Peyer's patch (tissue), 4 donors: ENCODE results near the gene FGFRL1.

ENCODE experiments used
- POLR2A ChIP-seq, 2 donors: fragments of 450-650 bp; IDR thresholded peaks; one replicate each; pipeline ENCODE4 v1.5.1; 2017; ENCODE audit warnings: antibody characterized with exemption in 2 of 2, mild to moderate bottlenecking in 2 of 2, moderate library complexity in 2 of 2
- TF ChIP-seq, protein P1 (sequence below), 6 experiments: fragments of 450-650 bp in 4 of 6; fragments of 200-600 bp in 2 of 6; sonication (generic) in 1 of 6; IDR thresholded peaks; one replicate each; pipeline ENCODE4 v1.5.1; 2017 to 2019; ENCODE audit warnings: antibody characterized with exemption in 6 of 6, mild to moderate bottlenecking in 3 of 6, moderate library complexity in 1 of 6

DNA sequence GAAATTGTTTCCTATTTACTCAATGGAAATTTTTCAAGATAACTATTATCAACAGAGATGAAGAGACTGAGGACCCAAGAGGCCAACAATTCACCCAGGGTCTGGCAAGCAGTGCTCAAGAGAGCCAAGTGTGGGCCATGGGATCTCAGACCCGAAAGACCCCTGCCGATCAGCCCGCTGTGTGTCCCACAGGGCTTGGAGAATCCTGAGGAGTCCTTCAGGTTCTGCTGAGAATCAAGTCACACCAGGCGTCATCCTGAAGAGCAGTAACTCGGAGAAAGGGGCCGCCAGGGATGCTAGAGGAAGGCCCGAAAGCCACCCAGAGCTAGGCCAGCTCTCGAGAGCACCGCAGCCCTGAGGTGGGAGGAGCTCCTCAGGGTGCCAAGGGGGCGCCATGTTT is 48.7 kb downstream of the FGFRL1 start:
- no peak for TF ChIP-seq POLR2A (IDR thresholded peaks at IDR 0.05)
- TF ChIP-seq, protein P1, sequence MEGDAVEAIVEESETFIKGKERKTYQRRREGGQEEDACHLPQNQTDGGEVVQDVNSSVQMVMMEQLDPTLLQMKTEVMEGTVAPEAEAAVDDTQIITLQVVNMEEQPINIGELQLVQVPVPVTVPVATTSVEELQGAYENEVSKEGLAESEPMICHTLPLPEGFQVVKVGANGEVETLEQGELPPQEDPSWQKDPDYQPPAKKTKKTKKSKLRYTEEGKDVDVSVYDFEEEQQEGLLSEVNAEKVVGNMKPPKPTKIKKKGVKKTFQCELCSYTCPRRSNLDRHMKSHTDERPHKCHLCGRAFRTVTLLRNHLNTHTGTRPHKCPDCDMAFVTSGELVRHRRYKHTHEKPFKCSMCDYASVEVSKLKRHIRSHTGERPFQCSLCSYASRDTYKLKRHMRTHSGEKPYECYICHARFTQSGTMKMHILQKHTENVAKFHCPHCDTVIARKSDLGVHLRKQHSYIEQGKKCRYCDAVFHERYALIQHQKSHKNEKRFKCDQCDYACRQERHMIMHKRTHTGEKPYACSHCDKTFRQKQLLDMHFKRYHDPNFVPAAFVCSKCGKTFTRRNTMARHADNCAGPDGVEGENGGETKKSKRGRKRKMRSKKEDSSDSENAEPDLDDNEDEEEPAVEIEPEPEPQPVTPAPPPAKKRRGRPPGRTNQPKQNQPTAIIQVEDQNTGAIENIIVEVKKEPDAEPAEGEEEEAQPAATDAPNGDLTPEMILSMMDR (IDR thresholded peaks at IDR 0.05) = no peak
